Vagina (tissue), 2 donors: ENCODE results near the gene DOCK11. TPM values are rescaled to one million over a fixed set of nuclear protein-coding genes. Genes with fewer than 3 reads are reported as not detected.

Experiments
- DNase-seq, 2 donors: peaks; one replicate each; pipeline ENCODE4 v3.0.0-alpha.2; 2017; ENCODE audit errors: extremely low spot score in 2 of 2
- H3K27ac ChIP-seq: fragments of 200-600 bp; sonication (generic); one replicate; pipeline ENCODE4 v1.5.1; 2019
- H3K27me3 ChIP-seq: fragments of 200-600 bp; sonication (generic); one replicate; pipeline ENCODE4 v1.5.1; 2019
- H3K36me3 ChIP-seq, 2 donors: fragments of 200-600 bp; sonication (generic); one replicate each; pipeline ENCODE4 v1.5.1; 2017 to 2019
- H3K4me1 ChIP-seq: fragments of 200-600 bp; sonication (generic); one replicate; pipeline ENCODE4 v1.5.1; 2019
- H3K4me3 ChIP-seq, 2 donors: fragments of 200-600 bp; sonication (generic); 1 replicate in 1 of 2; 2 replicates in 1 of 2; pipeline ENCODE4 v1.5.1; 2016 to 2019
- H3K9me3 ChIP-seq: fragments of 200-600 bp; sonication (generic); one replicate; pipeline ENCODE4 v1.5.1; 2019
- POLR2A ChIP-seq, 2 donors: fragments of 450-650 bp; IDR thresholded peaks; one replicate each; pipeline ENCODE4 v1.6.1; 2017; ENCODE audit warnings: antibody characterized with exemption in 2 of 2, mild to moderate bottlenecking in 2 of 2, moderate library complexity in 2 of 2
- POLR2AphosphoS5 ChIP-seq, 2 donors: sonication (generic); formaldehyde crosslinking; IDR thresholded peaks; one replicate each; pipeline ENCODE4 v1.9.0; 2017; ENCODE audit warnings: antibody characterized with exemption in 2 of 2, mild to moderate bottlenecking in 2 of 2, low read depth in 1 of 2; ENCODE audit not compliant: insufficient read depth in 1 of 2
- intact Hi-C: fragments of 100-400 bp; cut with DNase I; formaldehyde crosslinking; loops from one replicate; pipeline ENCODE4 v1.15.1; 2023
- total RNA-seq: library from RNA; depleted of rRNA; stranded (reverse); fragments of >200 nt; gene quantifications from one replicate; pipeline ENCODE4 v1.2.3, GENCODE V29; 2016
- TF ChIP-seq, protein P1 (sequence below), 3 experiments: fragments of 450-650 bp in 2 of 3; fragments of 200-600 bp in 1 of 3; sonication (generic) in 1 of 3; IDR thresholded peaks; one replicate each; pipeline ENCODE4 v1.5.1; 2017 to 2019; ENCODE audit warnings: antibody characterized with exemption in 3 of 3, mild to moderate bottlenecking in 2 of 3, moderate library complexity in 2 of 3

Gene DOCK11
- total RNA-seq, 1 donor from 2014 or later: 20.6 TPM

DNA sequence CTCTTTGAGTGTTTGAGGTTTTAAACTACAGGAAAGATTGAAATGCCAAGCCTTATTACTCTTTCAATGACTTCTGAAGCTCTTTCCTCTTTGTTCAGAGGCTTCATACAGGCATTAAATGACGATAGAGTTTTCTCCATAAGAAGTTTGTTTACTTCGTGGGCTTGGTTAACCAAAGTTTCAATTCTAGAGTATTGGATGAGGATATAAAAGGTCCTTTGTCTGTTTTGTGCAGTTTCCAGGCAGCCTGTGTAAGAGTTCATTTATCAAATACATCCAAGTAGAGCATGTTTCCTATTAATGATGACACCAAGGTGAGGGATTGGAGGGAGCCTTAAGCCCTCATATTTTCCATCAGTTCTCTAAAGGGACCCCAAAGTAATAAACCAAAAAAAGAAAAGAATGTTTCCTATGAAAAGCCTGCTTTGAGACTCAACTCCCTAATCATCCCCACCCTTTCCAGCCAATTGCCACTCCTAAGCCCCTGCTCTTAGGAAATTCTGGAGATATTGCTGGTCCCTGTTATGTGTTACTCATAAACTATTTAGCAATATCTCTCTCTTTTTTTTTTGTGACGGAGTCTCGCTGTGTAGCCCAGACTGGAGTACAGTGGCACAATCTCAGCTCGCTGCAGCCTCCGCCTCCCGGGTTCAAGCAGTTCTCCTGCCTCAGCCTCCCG, 125.6 kb downstream of the DOCK11 start:
- Histone ChIP-seq H3K4me3 (no peak overlapping the region), H3K27me3 (no peaks in the 10 kb centered on the region), H3K27ac (no peak overlapping the region), H3K36me3 (no peaks in the 10 kb centered on the region), H3K4me1 (no peaks in the 10 kb centered on the region), H3K9me3 (no peaks in the 10 kb centered on the region)
- no peak for DNase-seq
- intact Hi-C loops: no loop called here
- TF ChIP-seq, protein P1, sequence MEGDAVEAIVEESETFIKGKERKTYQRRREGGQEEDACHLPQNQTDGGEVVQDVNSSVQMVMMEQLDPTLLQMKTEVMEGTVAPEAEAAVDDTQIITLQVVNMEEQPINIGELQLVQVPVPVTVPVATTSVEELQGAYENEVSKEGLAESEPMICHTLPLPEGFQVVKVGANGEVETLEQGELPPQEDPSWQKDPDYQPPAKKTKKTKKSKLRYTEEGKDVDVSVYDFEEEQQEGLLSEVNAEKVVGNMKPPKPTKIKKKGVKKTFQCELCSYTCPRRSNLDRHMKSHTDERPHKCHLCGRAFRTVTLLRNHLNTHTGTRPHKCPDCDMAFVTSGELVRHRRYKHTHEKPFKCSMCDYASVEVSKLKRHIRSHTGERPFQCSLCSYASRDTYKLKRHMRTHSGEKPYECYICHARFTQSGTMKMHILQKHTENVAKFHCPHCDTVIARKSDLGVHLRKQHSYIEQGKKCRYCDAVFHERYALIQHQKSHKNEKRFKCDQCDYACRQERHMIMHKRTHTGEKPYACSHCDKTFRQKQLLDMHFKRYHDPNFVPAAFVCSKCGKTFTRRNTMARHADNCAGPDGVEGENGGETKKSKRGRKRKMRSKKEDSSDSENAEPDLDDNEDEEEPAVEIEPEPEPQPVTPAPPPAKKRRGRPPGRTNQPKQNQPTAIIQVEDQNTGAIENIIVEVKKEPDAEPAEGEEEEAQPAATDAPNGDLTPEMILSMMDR (IDR thresholded peaks at IDR 0.05): no peak

DNA sequence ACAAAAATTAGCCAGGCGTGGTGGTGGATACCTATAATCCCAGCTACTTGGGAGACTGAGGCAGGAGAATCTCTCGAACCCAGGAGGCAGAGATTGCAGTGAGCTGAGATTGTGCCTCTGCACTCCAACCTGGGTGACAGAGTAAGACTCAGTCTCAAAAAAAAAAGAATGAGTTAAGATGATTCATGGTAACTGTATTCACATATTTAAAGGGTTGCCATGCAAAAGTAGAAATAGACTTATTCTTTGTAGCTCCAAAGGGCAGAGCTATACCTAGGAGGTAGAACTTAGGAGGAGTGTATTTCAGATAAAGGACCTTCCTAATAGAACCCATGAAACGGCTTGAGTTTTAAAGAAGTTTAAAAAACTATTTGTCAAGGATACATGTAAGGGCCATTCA, 127.4 kb downstream of the DOCK11 start:
- H3K36me3 ChIP-seq: no peaks in the 10 kb centered on the region
- intact Hi-C loops: no loop called here
- no peaks in the 10 kb centered on the region for H3K9me3 ChIP-seq
- no peak for DNase-seq
- no peaks in the 10 kb centered on the region for H3K27me3 ChIP-seq
- TF ChIP-seq, protein P1 (IDR thresholded peaks at IDR 0.05): no peak
- no peak for TF ChIP-seq POLR2A (IDR thresholded peaks at IDR 0.05)
- TF ChIP-seq POLR2AphosphoS5 (IDR thresholded peaks at IDR 0.05; ENCODE audit: insufficient read depth in 1 of 2, low read depth in 1 of 2): no peak
- no peak overlapping the region for H3K27ac ChIP-seq
- H3K4me1 ChIP-seq: no peaks in the 10 kb centered on the region
- H3K4me3 ChIP-seq: no peak overlapping the region

DNA sequence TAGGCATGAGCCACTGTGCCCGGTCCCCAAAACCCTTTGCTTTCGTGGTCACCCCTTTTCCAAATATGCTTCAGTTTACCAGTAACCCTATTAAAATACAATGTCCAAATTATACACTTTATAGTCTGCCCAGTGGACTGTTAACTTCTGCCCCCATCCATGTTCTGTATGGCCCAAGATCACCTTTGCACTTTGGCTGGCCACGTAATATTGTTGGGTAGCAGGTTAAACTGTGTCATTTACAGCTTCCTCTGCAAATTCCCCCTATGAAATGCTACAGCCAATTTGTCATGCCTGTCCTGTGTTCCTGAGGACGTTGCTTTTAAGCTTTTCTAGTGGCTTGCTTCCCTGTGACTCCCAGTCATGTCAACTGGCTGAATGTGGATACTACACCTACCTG, 130.7 kb downstream of the DOCK11 start:
- TF ChIP-seq POLR2AphosphoS5 (IDR thresholded peaks at IDR 0.05; ENCODE audit: insufficient read depth in 1 of 2, low read depth in 1 of 2): no peak
- TF ChIP-seq POLR2A (IDR thresholded peaks at IDR 0.05): no peak
- TF ChIP-seq, protein P1 (IDR thresholded peaks at IDR 0.05): no peak
- no peak for DNase-seq
- Histone ChIP-seq H3K27ac (no peak overlapping the region), H3K36me3 (no peaks in the 10 kb centered on the region), H3K9me3 (no peaks in the 10 kb centered on the region), H3K4me1 (no peaks in the 10 kb centered on the region), H3K27me3 (no peaks in the 10 kb centered on the region), H3K4me3 (no peak overlapping the region)
- intact Hi-C loops: no loop called here

DNA sequence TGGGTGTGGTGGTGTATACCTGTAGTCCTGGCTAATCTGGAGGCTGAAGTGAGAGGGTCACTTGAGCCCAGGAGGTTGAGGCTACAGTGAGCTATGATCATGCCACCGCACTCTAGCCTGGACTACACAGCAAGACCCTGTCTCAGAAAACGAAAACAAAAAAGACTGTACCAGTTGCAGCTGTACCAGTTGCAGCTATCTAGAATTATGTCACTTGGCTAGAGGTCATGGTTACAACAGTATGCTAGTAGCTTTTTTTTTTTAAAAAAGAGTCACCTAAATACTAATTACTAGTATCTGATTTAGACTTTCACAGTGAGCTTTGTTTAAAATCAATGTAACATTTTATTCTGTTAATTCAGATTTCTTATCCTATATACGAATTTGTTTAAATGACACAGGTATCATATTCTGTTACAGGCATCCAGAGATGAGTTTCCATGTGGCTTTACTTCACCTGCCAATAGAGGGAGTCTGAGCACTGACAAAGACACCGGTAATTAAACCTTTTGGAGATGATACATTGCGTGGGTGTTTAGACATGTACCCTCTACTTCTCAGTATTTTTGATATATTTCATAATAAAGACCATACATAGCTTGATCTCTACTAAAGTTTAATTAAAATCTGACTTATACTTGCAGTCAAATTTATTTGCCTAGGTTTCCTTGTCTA, 131.6 kb downstream of the DOCK11 start:
- Histone ChIP-seq H3K27me3 (no peaks in the 10 kb centered on the region), H3K9me3 (no peaks in the 10 kb centered on the region), H3K36me3 (no peaks in the 10 kb centered on the region), H3K4me3 (no peak overlapping the region), H3K4me1 (no peaks in the 10 kb centered on the region), H3K27ac (no peak overlapping the region)
- DNase-seq: no peak
- intact Hi-C loops: no loop called here
- TF ChIP-seq POLR2AphosphoS5 (IDR thresholded peaks at IDR 0.05; ENCODE audit: insufficient read depth in 1 of 2, low read depth in 1 of 2) (no peak), POLR2A (IDR thresholded peaks at IDR 0.05) (no peak)
- TF ChIP-seq, protein P1 (IDR thresholded peaks at IDR 0.05): no peak

DNA sequence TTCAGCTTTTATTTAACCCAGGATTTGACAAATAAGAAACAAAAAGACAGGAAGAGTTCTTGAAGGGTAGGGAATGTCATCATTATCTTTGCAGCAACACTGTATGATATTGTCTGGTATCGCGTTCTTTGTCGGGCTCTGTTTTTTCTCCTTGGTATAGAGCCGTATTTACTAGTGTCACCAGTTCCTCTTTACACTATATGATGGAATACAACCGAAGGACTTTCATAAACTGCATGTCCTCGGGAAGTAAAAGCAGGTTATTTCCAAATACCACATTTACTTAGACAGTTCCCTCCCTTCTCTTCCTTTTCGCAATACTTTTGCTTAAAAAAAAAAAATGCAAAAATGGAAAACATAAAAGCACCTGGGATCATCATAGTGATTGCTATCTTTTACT, 135.2 kb downstream of the DOCK11 start:
- TF ChIP-seq, protein P1 (IDR thresholded peaks at IDR 0.05): no peak
- no peak for TF ChIP-seq POLR2A (IDR thresholded peaks at IDR 0.05)
- no peak for TF ChIP-seq POLR2AphosphoS5 (IDR thresholded peaks at IDR 0.05; ENCODE audit: insufficient read depth in 1 of 2, low read depth in 1 of 2)
- H3K9me3 ChIP-seq: no peaks in the 10 kb centered on the region
- H3K36me3 ChIP-seq: no peaks in the 10 kb centered on the region
- H3K4me3 ChIP-seq: no peak overlapping the region
- no peak overlapping the region for H3K27ac ChIP-seq
- no peaks in the 10 kb centered on the region for H3K4me1 ChIP-seq
- no peaks in the 10 kb centered on the region for H3K27me3 ChIP-seq
- no peak for DNase-seq
- intact Hi-C loops: no loop called here
